HG03108 (cell line): Measurements from ENCODE around the gene RHEBL1.

Experiments
- ATAC-seq: cut with Tn5 transposase; IDR thresholded peaks from one replicate; pipeline ENCODE4 v1.9.1; 2021; ENCODE audit warnings: moderate library complexity; ENCODE audit not compliant: unreplicated experiment

RHEBL1 gene

GRCh38 chr12:49069507-49070346 lies at the start of gene RHEBL1:
Gene RHEBL1 (minus strand): TSS chr12:49069979. CDS start chr12:49069785, 194 bp downstream.
- ATAC-seq = peak; percentile 97

GRCh38 chr12:49111206-49111605 lies 41.4 kb upstream of the RHEBL1 start:
- ATAC-seq = no peak

- peak; percentile 99 for ATAC-seq
Measured at GRCh38 chr12:49110464-49111155, 40.8 kb upstream of the RHEBL1 start, which contains the start of gene LMBR1L. Gene LMBR1L (minus strand): TSS chr12:49110847. CDS start chr12:49110555, 292 bp downstream.

- ATAC-seq = no peak
Measured at GRCh38 chr12:49109641-49110463, 40.1 kb upstream of the RHEBL1 start.

GRCh38 chr12:49108958-49109404 lies 39.2 kb upstream of the RHEBL1 start:
- ATAC-seq = no peak

GRCh38 chr12:49105504-49106084 lies 35.8 kb upstream of the RHEBL1 start:
- ATAC-seq = no peak

- ATAC-seq = no peak
Measured at GRCh38 chr12:49104822-49105221, 35.0 kb upstream of the RHEBL1 start.

- ATAC-seq = no peak
Measured at GRCh38 chr12:49100380-49100779, 30.6 kb upstream of the RHEBL1 start.

GRCh38 chr12:49098703-49099102 lies 28.9 kb upstream of the RHEBL1 start:
- no peak for ATAC-seq

- no peak for ATAC-seq
Measured at GRCh38 chr12:49098035-49098451, 28.3 kb upstream of the RHEBL1 start.

GRCh38 chr12:49097381-49097780 lies 27.6 kb upstream of the RHEBL1 start:
- ATAC-seq = no peak

- no peak for ATAC-seq
Measured at GRCh38 chr12:49094975-49095365, 25.2 kb upstream of the RHEBL1 start.

- ATAC-seq = no peak
Measured at GRCh38 chr12:49094160-49094974, 24.6 kb upstream of the RHEBL1 start, which contains the start of gene DHH. Gene DHH (minus strand): TSS chr12:49094801. CDS start chr12:49094512, 289 bp downstream.

- no peak for ATAC-seq
Measured at GRCh38 chr12:49093792-49094159, 24.0 kb upstream of the RHEBL1 start.

GRCh38 chr12:49092816-49093406 lies 23.1 kb upstream of the RHEBL1 start:
- ATAC-seq = no peak

- no peak for ATAC-seq
Measured at GRCh38 chr12:49092086-49092815, 22.5 kb upstream of the RHEBL1 start.

GRCh38 chr12:49091836-49092085 lies 22.0 kb upstream of the RHEBL1 start:
- no peak for ATAC-seq

- no peak for ATAC-seq
Measured at GRCh38 chr12:49091056-49091835, 21.5 kb upstream of the RHEBL1 start.
